ENCODE data around the gene FEZ2. TPM values are rescaled to one million over a fixed set of nuclear protein-coding genes. Genes with fewer than 3 reads are reported as not detected.

The FEZ2 gene, protein sequence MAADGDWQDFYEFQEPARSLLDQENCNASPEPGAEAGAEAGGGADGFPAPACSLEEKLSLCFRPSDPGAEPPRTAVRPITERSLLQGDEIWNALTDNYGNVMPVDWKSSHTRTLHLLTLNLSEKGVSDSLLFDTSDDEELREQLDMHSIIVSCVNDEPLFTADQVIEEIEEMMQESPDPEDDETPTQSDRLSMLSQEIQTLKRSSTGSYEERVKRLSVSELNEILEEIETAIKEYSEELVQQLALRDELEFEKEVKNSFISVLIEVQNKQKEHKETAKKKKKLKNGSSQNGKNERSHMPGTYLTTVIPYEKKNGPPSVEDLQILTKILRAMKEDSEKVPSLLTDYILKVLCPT
- total RNA-seq = 1 to 10 TPM; 6.5 to 8.2 TPM

GRCh38 chr2:36597532-36598377 is at the start of gene FEZ2:
Gene FEZ2 (minus strand): TSS chr2:36598168. CDS start chr2:36598142, 26 bp downstream.
- Mint-ChIP-seq H3K27me3 (ENCODE audit: low read depth) (no peaks in the 10 kb centered on the region), H3K4me3 (peak within 1 kb of the TSS; percentile 90), H3K36me3 (ENCODE audit: low read depth) (peaks cover 3% of the 10 kb centered on the region), H3K9me3 (no peaks in the 10 kb centered on the region), H3K4me1 (ENCODE audit: low read depth) (peaks cover 21% of the 10 kb centered on the region), H3K27ac (peak within 1 kb of the TSS; percentile 80)
- DNase-seq = peak; percentile 69
- CTCF ChIA-PET = interaction anchor here (0.6 kb wide), 1 partner anchor 71 kb away, joined by 3 read pairs; no protein-coding TSS in a partner anchor
- intact Hi-C loops (cut with micrococcal nuclease) = loop anchor here (1.0 to 5.0 kb wide), 2 partner anchors 240 to 370 kb away; partner anchors contain the start of gene STRN

- CTCF ChIA-PET = no interaction called here
- no peak overlapping the region for H3K4me3 Mint-ChIP-seq
- H3K36me3 Mint-ChIP-seq (ENCODE audit: low read depth) = no peaks in the 10 kb centered on the region
- no peak overlapping the region for H3K27ac Mint-ChIP-seq
- DNase-seq = no peak
- H3K4me1 Mint-ChIP-seq (ENCODE audit: low read depth) = no peaks in the 10 kb centered on the region
- intact Hi-C loops (cut with micrococcal nuclease) = no loop called here
- peaks cover 11% of the 10 kb centered on the region for H3K27me3 Mint-ChIP-seq (ENCODE audit: low read depth)
- no peaks in the 10 kb centered on the region for H3K9me3 Mint-ChIP-seq
These were observed 37.1 kb upstream of the FEZ2 start for GRCh38 chr2:36634981-36635597.

DNA sequence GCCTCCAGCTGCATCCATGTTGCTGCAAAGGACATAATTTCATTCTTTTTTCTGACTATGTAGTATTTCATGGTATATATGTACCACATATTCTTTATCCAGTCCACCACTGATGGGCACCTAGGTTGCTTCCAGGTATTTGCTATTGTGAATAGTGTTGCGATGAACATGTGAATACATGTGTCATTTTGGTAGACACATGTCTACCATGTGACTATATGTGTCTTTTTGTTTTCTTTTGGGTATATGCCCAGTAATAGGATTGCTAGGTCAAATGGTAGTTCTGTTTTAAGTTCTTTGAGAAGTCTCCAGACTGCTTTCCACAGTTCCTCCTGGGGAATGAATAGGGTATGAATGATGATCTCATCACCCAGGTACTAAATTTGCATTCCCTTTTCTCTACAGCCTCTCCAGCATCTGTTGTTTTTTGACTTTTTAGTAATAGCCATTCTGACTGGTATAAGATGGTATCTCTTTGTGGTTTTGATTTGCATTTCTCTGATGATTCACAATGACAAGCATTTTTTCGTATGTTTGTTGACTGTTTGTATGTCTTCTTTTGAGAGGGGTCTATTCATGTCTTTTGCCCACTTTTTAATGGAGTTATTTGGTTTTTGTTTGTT is 35.6 kb upstream of the FEZ2 start:
- Mint-ChIP-seq H3K4me1 (ENCODE audit: low read depth) (no peaks in the 10 kb centered on the region), H3K9me3 (no peaks in the 10 kb centered on the region), H3K27ac (no peak overlapping the region), H3K27me3 (ENCODE audit: low read depth) (peaks cover 8% of the 10 kb centered on the region), H3K4me3 (no peak overlapping the region), H3K36me3 (ENCODE audit: low read depth) (no peaks in the 10 kb centered on the region)
- intact Hi-C loops (cut with micrococcal nuclease) = no loop called here
- no peak for DNase-seq
- CTCF ChIA-PET = no interaction called here

GRCh38 chr2:36626756-36627155 is 28.8 kb upstream of the FEZ2 start:
- intact Hi-C loops (cut with micrococcal nuclease) = no loop called here
- H3K4me3 Mint-ChIP-seq = no peak overlapping the region
- CTCF ChIA-PET = interaction anchor here (0.7 to 1.2 kb wide), 2 partner anchors 38 to 142 kb away, joined by 3 read pairs; no protein-coding TSS in a partner anchor

DNA sequence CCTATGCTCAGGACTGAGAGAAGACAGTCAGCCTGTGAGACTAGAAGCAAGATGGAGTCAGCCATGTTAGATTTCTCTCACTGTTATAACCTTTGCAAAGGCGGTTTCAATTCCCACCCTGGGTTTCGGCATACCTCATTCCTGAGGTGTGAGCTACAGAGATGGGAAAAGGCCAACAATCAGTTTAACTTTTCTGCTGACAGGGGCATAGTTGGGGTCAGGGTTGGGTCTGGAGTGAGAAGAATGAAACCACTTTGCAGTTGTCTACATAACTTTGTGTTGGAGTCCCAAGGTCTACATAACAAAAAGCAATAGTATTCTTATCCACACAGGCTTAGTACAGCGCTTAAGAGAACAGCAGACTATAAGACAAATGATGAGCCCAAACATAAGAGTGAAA is 28.1 kb upstream of the FEZ2 start:
- Mint-ChIP-seq H3K27me3 (ENCODE audit: low read depth) (peaks cover 3% of the 10 kb centered on the region), H3K4me3 (no peak overlapping the region), H3K9me3 (peaks cover 3% of the 10 kb centered on the region), H3K4me1 (ENCODE audit: low read depth) (no peaks in the 10 kb centered on the region), H3K36me3 (ENCODE audit: low read depth) (no peaks in the 10 kb centered on the region), H3K27ac (no peak overlapping the region)
- DNase-seq = no peak
- intact Hi-C loops (cut with micrococcal nuclease) = no loop called here
- CTCF ChIA-PET = no interaction called here

More at GRCh38 chr2:36626756-36627155, 28.8 kb upstream of the FEZ2 start:
- no peak for DNase-seq
- H3K36me3 Mint-ChIP-seq (ENCODE audit: low read depth) = no peaks in the 10 kb centered on the region
- H3K4me1 Mint-ChIP-seq (ENCODE audit: low read depth) = no peaks in the 10 kb centered on the region
- no peak overlapping the region for H3K27ac Mint-ChIP-seq
- peaks cover 3% of the 10 kb centered on the region for H3K27me3 Mint-ChIP-seq (ENCODE audit: low read depth)
- H3K9me3 Mint-ChIP-seq = peaks cover 3% of the 10 kb centered on the region

DNA sequence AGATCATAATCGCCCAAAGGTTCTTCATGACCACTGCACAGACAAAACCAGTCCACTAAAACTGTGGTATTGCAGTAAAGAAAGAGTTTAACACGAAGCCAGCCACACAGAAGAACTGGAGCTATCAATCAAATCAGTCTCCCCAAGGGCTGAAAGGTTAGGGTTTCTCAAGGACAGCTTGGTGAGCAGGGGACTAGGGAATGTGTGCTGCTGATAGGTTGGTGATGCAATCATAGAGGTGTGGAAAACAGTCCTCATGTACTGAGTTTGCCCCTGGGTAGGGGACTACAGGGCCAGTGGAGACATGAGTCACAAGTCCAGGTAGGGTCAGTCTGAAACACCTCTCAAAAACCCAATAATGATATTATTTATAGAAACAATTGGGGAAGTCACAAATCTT is 27.3 kb upstream of the FEZ2 start:
- Mint-ChIP-seq H3K4me3 (no peak overlapping the region), H3K27ac (no peak overlapping the region), H3K4me1 (ENCODE audit: low read depth) (no peaks in the 10 kb centered on the region), H3K9me3 (peaks cover 3% of the 10 kb centered on the region), H3K27me3 (ENCODE audit: low read depth) (peaks cover 3% of the 10 kb centered on the region), H3K36me3 (ENCODE audit: low read depth) (no peaks in the 10 kb centered on the region)
- intact Hi-C loops (cut with micrococcal nuclease) = no loop called here
- CTCF ChIA-PET = no interaction called here
- no peak for DNase-seq

DNA sequence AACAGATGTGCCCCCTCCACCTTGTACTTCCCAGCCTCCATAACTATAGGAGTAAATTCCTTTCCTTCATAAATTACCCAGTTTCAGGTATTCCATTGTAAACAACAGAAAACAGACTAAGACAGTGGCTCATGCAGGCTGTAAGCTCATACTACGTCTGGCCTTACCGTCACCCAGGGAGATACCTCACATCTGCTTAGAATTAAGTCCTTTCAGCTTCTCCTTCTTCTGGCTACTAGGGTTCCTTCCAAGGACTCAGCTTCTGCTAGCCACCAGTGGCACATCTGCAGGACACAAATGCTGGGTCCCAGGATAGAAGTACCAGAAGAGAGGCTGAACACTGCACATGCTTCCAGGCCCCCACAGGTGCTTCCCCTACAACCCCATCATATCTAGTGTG is 22.4 kb upstream of the FEZ2 start:
- CTCF ChIA-PET = no interaction called here
- Mint-ChIP-seq H3K36me3 (ENCODE audit: low read depth) (no peaks in the 10 kb centered on the region), H3K9me3 (peaks cover 2% of the 10 kb centered on the region), H3K27me3 (ENCODE audit: low read depth) (peaks cover 3% of the 10 kb centered on the region), H3K27ac (no peak overlapping the region), H3K4me1 (ENCODE audit: low read depth) (no peaks in the 10 kb centered on the region), H3K4me3 (no peak overlapping the region)
- intact Hi-C loops (cut with micrococcal nuclease) = no loop called here
- no peak for DNase-seq

DNA sequence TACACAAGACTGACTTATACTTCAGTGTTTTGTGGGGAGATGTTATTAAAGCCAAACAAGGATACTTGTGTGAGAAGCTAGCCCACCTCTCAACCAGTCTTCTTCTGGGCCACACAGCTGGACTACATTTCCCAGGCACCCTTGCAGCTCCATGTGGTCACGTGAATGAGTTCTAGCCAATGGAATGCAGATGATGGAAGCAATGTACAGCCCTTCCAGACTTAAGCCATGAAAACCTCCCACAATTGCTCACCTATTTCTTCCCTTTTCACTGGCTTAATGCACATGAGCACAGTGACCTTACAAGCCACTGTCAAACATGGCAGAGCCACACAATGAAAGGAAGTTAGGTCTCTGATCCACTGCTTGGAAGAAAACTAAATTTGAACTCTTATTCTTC is 20.4 kb upstream of the FEZ2 start:
- Mint-ChIP-seq H3K4me3 (no peak overlapping the region), H3K27ac (no peak overlapping the region), H3K4me1 (ENCODE audit: low read depth) (no peaks in the 10 kb centered on the region), H3K27me3 (ENCODE audit: low read depth) (peaks cover 3% of the 10 kb centered on the region), H3K9me3 (no peaks in the 10 kb centered on the region), H3K36me3 (ENCODE audit: low read depth) (no peaks in the 10 kb centered on the region)
- CTCF ChIA-PET = interaction anchor here (0.7 kb wide), 1 partner anchor 801 kb away, joined by 3 read pairs; no protein-coding TSS in a partner anchor
- intact Hi-C loops (cut with micrococcal nuclease) = no loop called here
- peak; percentile 47 for DNase-seq

DNA sequence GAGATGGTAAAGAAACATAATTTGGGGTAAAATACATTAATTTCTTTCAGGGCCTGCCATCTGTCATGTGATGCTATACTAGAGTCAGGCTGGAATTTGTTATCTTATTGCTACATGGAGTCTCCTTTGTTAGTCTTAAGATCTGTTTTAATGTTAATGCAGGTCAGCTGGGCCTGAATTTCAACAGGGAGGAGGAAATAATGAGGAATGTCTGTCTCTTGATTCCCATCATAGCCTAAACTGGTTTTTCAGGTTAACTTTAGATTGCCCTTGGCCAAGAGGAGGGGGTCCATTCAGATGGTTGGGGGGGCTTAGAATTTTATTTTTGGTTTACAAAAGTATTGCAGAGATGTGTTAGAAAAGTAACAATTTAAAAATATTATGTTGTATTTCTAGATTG is 19.0 kb upstream of the FEZ2 start:
- no peaks in the 10 kb centered on the region for H3K27me3 Mint-ChIP-seq (ENCODE audit: low read depth)
- H3K4me3 Mint-ChIP-seq = no peak overlapping the region
- CTCF ChIA-PET = interaction anchor here (0.6 kb wide), 1 partner anchor 330 kb away, joined by 3 read pairs; no protein-coding TSS in a partner anchor
- DNase-seq = no peak
- H3K36me3 Mint-ChIP-seq (ENCODE audit: low read depth) = no peaks in the 10 kb centered on the region
- no peaks in the 10 kb centered on the region for H3K4me1 Mint-ChIP-seq (ENCODE audit: low read depth)
- intact Hi-C loops (cut with micrococcal nuclease) = no loop called here
- H3K27ac Mint-ChIP-seq = no peak overlapping the region
- no peaks in the 10 kb centered on the region for H3K9me3 Mint-ChIP-seq

- Mint-ChIP-seq H3K4me3 (no peak overlapping the region), H3K9me3 (no peaks in the 10 kb centered on the region), H3K36me3 (ENCODE audit: low read depth) (no peaks in the 10 kb centered on the region), H3K27ac (no peak overlapping the region), H3K27me3 (ENCODE audit: low read depth) (no peaks in the 10 kb centered on the region), H3K4me1 (ENCODE audit: low read depth) (no peaks in the 10 kb centered on the region)
- DNase-seq = no peak
- intact Hi-C loops (cut with micrococcal nuclease) = no loop called here
- CTCF ChIA-PET = no interaction called here
These were observed 17.3 kb upstream of the FEZ2 start for GRCh38 chr2:36615222-36615621.

DNA sequence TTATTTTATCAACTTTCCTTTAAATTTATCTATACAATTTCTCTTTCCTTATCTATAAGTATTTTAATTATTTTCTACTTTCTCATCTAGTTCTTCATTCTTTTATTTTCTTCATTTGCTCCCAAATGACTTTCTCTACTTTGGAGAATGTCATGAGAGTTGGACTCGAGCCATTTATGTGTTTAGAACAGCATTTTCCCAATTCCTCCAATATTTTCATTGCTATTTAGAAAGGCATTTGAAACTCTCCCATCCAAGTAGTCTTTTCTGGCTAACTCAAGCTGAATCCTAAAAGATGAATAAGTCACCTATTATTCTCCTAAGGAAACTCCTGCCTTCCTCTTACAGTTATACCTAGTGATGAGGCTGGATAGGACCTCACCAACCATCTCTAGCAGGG is 15.8 kb upstream of the FEZ2 start:
- Mint-ChIP-seq H3K9me3 (no peaks in the 10 kb centered on the region), H3K27me3 (ENCODE audit: low read depth) (no peaks in the 10 kb centered on the region), H3K4me1 (ENCODE audit: low read depth) (no peaks in the 10 kb centered on the region), H3K36me3 (ENCODE audit: low read depth) (no peaks in the 10 kb centered on the region), H3K4me3 (no peak overlapping the region), H3K27ac (no peak overlapping the region)
- CTCF ChIA-PET = no interaction called here
- intact Hi-C loops (cut with micrococcal nuclease) = no loop called here
- DNase-seq = no peak
